Gastroesophageal sphincter (tissue), 4 donors: ENCODE measurements around the gene TMEM200B. TPM values are rescaled to one million over a fixed set of nuclear protein-coding genes. Genes with fewer than 3 reads are reported as not detected.

Experiments
- ATAC-seq: fragments of 150-250 bp; one replicate; pipeline ENCODE4 v1.9.1; 2016; ENCODE audit warnings: mild to moderate bottlenecking, moderate library complexity
- H3K27ac ChIP-seq, 4 donors: fragments of 200-600 bp; sonication (generic) in 3 of 4; 1 replicate in 3 of 4; 2 replicates in 1 of 4; pipeline ENCODE4 v1.5.1; 2016 to 2019
- H3K27me3 ChIP-seq: fragments of 200-600 bp; sonication (generic); one replicate; pipeline ENCODE4 v1.5.1; 2019
- H3K36me3 ChIP-seq, 2 donors: fragments of 200-600 bp; sonication (generic); one replicate each; pipeline ENCODE4 v1.5.1; 2019; ENCODE audit warnings: control low read depth in 1 of 2
- H3K4me1 ChIP-seq, 3 donors: fragments of 200-600 bp; sonication (generic); 1 replicate in 2 of 3; 2 replicates in 1 of 3; pipeline ENCODE4 v1.5.1; 2016 to 2019; ENCODE audit warnings: control low read depth in 2 of 3
- H3K4me3 ChIP-seq, 2 donors: fragments of 200-600 bp; sonication (generic); one replicate each; pipeline ENCODE4 v1.5.1; 2019; ENCODE audit warnings: mild to moderate bottlenecking in 1 of 2, moderate library complexity in 1 of 2
- H3K9me3 ChIP-seq, 3 donors: fragments of 200-600 bp; sonication (generic); one replicate each; pipeline ENCODE4 v1.5.1; 2017 to 2019; ENCODE audit warnings: control low read depth in 2 of 3
- CTCF ChIP-seq, 4 experiments: fragments of 200-600 bp in 2 of 4; fragments of 450-650 bp in 2 of 4; sonication (generic) in 1 of 4; IDR thresholded peaks; one replicate each; pipeline ENCODE4 v1.5.1; 2017 to 2019; ENCODE audit warnings: antibody characterized with exemption in 4 of 4, mild to moderate bottlenecking in 2 of 4, moderate library complexity in 2 of 4
- EP300 ChIP-seq: sonication (generic); formaldehyde crosslinking; IDR thresholded peaks from one replicate; pipeline ENCODE4 v1.6.1; 2017; ENCODE audit warnings: antibody characterized with exemption, mild to moderate bottlenecking
- POLR2A ChIP-seq, 2 donors: fragments of 450-650 bp; IDR thresholded peaks; one replicate each; pipeline ENCODE4 v1.6.1; 2017; ENCODE audit warnings: antibody characterized with exemption in 2 of 2, mild to moderate bottlenecking in 2 of 2, moderate library complexity in 1 of 2
- POLR2AphosphoS5 ChIP-seq: sonication (generic); formaldehyde crosslinking; IDR thresholded peaks from one replicate; pipeline ENCODE4 v1.6.1; 2017; ENCODE audit warnings: antibody characterized with exemption
- WGBS, 2 donors: methylation state at CpG; one replicate each; pipeline ENCODE4 v1.1.5; 2018; ENCODE audit warnings: low coverage in 1 of 2; 5-methylcytosine and 5-hydroxymethylcytosine counted together
- total RNA-seq, 4 donors: library from RNA; depleted of rRNA; stranded (reverse); fragments of >200 nt; gene quantifications; one replicate each; pipeline ENCODE4 v1.1.0, GENCODE V29; 2016

Gene TMEM200B
- total RNA-seq, 4 donors from 2014 or later, result 22.6 to 39.7 (median 30.7) TPM

DNA sequence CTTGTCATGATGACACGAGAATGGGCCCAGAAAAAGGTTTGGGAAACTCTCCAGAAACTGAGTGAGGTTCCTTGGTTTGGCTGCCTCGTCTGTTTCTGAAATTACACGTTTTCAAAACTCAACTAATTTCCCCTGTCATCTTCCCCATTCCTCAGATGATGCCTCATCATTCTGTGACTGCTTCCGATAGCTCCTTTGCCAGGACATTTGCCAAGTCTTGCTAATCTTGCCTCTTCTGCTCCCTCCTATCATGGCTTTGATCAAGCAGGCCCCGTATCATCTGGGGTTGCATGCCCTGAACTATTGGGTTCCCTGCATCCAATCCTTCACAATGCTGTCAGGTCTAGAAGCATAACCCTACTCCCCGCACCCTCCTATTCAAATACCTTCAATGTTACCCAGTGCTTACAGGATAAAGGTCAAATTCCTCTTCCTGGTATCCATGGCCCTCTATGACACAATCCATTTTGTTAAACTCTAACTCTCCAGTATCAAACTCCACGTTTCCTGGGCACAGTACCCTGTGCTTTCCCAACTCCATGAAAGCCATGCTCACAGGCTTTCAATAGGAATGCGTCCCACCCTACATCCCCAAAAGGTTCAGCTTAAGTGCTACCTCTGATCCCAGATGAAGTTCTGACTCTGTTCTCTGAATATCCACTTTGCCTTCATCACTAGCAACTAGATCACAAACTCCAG, 22.2 kb upstream of the TMEM200B start:
- Histone ChIP-seq H3K36me3 (peaks cover 3 to 80% of the 10 kb centered on the region in 2 donors), H3K4me1 (peaks cover 0 to 11% (median 0%) of the 10 kb centered on the region in 3 donors), H3K4me3 (no peak overlapping the region), H3K27me3 (no peaks in the 10 kb centered on the region), H3K27ac (peak overlapping the region in 3 of 4 donors; percentile 5 to 37 (median 18)), H3K9me3 (no peaks in the 10 kb centered on the region)
- TF ChIP-seq EP300 (no peak), POLR2A (IDR thresholded peaks at IDR 0.05) (no peak), POLR2AphosphoS5 (peak; percentile 23)
- WGBS, 2 donors, result 46 to 51% methylated on average over 7 to 8 of the region's 8 CpGs
- no peak for ATAC-seq

- H3K36me3 ChIP-seq, result peaks cover 0 to 62% of the 10 kb centered on the region in 2 donors
- H3K4me1 ChIP-seq, result peaks cover 0 to 11% (median 0%) of the 10 kb centered on the region in 3 donors
- H3K27me3 ChIP-seq, result no peaks in the 10 kb centered on the region
- no peaks in the 10 kb centered on the region for H3K9me3 ChIP-seq
- no peak for TF ChIP-seq EP300
- no peak for TF ChIP-seq POLR2A (IDR thresholded peaks at IDR 0.05)
- TF ChIP-seq CTCF (IDR thresholded peaks at IDR 0.05), result no peak
- no peak for TF ChIP-seq POLR2AphosphoS5
- H3K4me3 ChIP-seq, result no peak overlapping the region
- no peak for ATAC-seq
- no peak overlapping the region for H3K27ac ChIP-seq
- WGBS, 2 donors, result 57 to 94% methylated on average over 1 to 2 of the region's 2 CpGs
These were observed 20.5 kb upstream of the TMEM200B start for GRCh38 chr1:29144178-29144577.

DNA sequence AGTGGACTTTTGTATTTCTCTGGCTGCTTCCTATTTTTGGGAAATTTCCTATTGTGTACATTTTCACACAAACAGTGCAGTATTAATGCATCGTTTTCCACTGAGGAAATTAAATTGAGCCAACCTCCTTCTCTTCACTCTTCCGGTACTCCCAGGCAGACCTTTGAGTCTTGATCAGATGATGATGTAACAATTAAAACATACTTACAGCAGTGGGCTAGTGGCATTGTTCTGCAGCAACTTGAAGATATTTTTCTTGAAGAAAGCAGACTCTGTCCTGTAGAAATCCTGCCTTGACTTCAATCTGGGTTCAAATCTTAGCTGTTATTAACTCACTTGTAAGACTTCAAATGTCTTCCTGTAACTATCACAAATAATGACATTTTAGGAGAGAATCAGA, 19.0 kb upstream of the TMEM200B start:
- TF ChIP-seq CTCF (IDR thresholded peaks at IDR 0.05) (no peak), POLR2A (IDR thresholded peaks at IDR 0.05) (no peak), POLR2AphosphoS5 (no peak), EP300 (no peak)
- H3K27me3 ChIP-seq, result no peaks in the 10 kb centered on the region
- peaks cover 0 to 11% (median 0%) of the 10 kb centered on the region in 3 donors for H3K4me1 ChIP-seq
- 87 to 90% methylated on average over 2 of the region's 2 CpGs for WGBS, 2 donors
- ATAC-seq, result no peak
- H3K36me3 ChIP-seq, result peaks cover 0 to 48% of the 10 kb centered on the region in 2 donors
- H3K9me3 ChIP-seq, result no peaks in the 10 kb centered on the region
- no peak overlapping the region for H3K27ac ChIP-seq
- no peak overlapping the region for H3K4me3 ChIP-seq

DNA sequence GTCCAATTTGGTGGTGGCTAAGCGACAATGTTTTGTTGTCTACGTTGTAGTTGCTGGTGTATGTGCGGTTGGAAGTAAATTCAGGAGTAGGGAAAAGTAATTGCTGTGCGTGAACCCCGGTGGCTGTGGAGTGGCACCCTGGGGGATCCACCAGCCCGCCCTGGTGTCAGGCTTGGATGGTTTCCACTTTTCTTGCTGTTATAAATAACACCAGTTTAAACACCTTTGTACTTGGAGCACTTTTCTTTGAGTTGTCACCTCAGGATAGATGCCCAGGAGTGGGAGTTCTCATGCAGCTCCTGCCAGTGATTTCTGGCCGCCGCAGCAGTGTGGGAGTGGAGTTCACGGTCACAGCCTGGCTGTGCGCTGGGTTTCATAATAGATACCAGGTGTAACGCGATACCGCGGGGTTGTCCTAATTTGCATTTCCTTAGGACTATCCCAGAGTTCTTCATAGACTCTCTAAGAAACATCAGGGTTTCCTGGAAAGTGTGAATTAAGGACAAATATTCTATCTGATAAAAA, 12.8 kb upstream of the TMEM200B start:
- Histone ChIP-seq H3K36me3 (no peaks in the 10 kb centered on the region), H3K27ac (no peak overlapping the region), H3K9me3 (no peaks in the 10 kb centered on the region), H3K4me3 (no peak overlapping the region), H3K4me1 (peaks cover 0 to 24% (median 0%) of the 10 kb centered on the region in 3 donors), H3K27me3 (no peaks in the 10 kb centered on the region)
- TF ChIP-seq CTCF (IDR thresholded peaks at IDR 0.05) (no peak), POLR2A (IDR thresholded peaks at IDR 0.05) (no peak), EP300 (no peak), POLR2AphosphoS5 (no peak)
- no peak for ATAC-seq
- WGBS, 2 donors, result 30 to 38% methylated on average over 9 to 12 of the region's 14 CpGs

- TF ChIP-seq POLR2A (IDR thresholded peaks at IDR 0.05) (no peak), CTCF (IDR thresholded peaks at IDR 0.05) (no peak), POLR2AphosphoS5 (no peak), EP300 (no peak)
- no peaks in the 10 kb centered on the region for H3K36me3 ChIP-seq
- peaks cover 0 to 24% (median 0%) of the 10 kb centered on the region in 3 donors for H3K4me1 ChIP-seq
- peak overlapping the region in 1 of 2 donors; percentile 18 for H3K4me3 ChIP-seq
- H3K27me3 ChIP-seq, result no peaks in the 10 kb centered on the region
- H3K9me3 ChIP-seq, result no peaks in the 10 kb centered on the region
- H3K27ac ChIP-seq, result no peak overlapping the region
- ATAC-seq, result no peak
- WGBS, 2 donors, result 69% methylated on average over 7 of the region's 10 CpGs; no CpG with 5 or more reads in 1 of the 2 donors
These were observed 11.0 kb upstream of the TMEM200B start for GRCh38 chr1:29134695-29135028.
